IMR-90 (cell line): Measurements from ENCODE around the gene RPS3A. TPM values are rescaled to one million over a fixed set of nuclear protein-coding genes. Genes with fewer than 3 reads are reported as not detected.

Experiments used
- ATAC-seq: fragments of 200-7000 bp; cut with Tn5 transposase; 2 replicates; pipeline ENCODE4 v1.9.1; 2020; ENCODE audit warnings: low read depth, mild to moderate bottlenecking, moderate library complexity
- BruUV-seq: library from RNA; stranded (reverse); fragments of 400-500 nt; replicated peaks from 2 replicates; lab custom pipeline; 2021; lab: Mats Ljungman, UMichigan
- CTCF ChIA-PET: fragments of 300-600 bp; formaldehyde crosslinking; extraction: SDS; loops from one replicate; lab custom pipeline; 2021; ENCODE audit warnings: antibody characterized with exemption; lab: Yijun Ruan, JAX
- POLR2A ChIA-PET: fragments of 300-600 bp; sonication (Branson Sonifier 250); formaldehyde crosslinking; loops from one replicate; lab custom pipeline; 2022; ENCODE audit warnings: antibody characterized with exemption; ENCODE audit not compliant: unreplicated experiment; lab: Charles Lee
- DNase-seq: peaks from one replicate; pipeline ENCODE4 v3.0.0; 2013
- H2AFZ ChIP-seq: replicated peaks from 2 replicates; pipeline ENCODE3; 2013; ENCODE audit warnings: low read length, mild to moderate bottlenecking; ENCODE audit not compliant: poor library complexity
- H2AK5ac ChIP-seq: 2 replicates; pipeline ENCODE4 v1.6.1; 2013; ENCODE audit warnings: low read depth, low read length, inconsistent platforms
- H2AK9ac ChIP-seq: replicated peaks from 2 replicates; pipeline ENCODE3; 2013; ENCODE audit warnings: mild to moderate bottlenecking, low read depth, low read length, moderate library complexity; ENCODE audit not compliant: poor library complexity
- H2BK120ac ChIP-seq: 2 replicates; pipeline ENCODE4 v1.6.1; 2013; ENCODE audit warnings: low read depth, low read length, inconsistent platforms
- H2BK15ac ChIP-seq: 3 replicates; pipeline ENCODE4 v1.6.1; 2013; ENCODE audit warnings: low read depth, low read length, inconsistent platforms
- H2BK20ac ChIP-seq: 2 replicates; pipeline ENCODE4 v1.6.1; 2013; ENCODE audit warnings: low read depth, mild to moderate bottlenecking, inconsistent platforms, low read length, moderate library complexity
- H2BK5ac ChIP-seq: 2 replicates; pipeline ENCODE4 v1.6.1; 2013; ENCODE audit warnings: mild to moderate bottlenecking, low read depth, low read length, inconsistent platforms; ENCODE audit not compliant: poor library complexity, severe bottlenecking
- H3K14ac ChIP-seq: replicated peaks from 2 replicates; pipeline ENCODE4 v1.6.1; 2013; ENCODE audit warnings: low read depth, low read length, inconsistent platforms
- H3K18ac ChIP-seq: 2 replicates; pipeline ENCODE4 v1.6.1; 2013; ENCODE audit warnings: low read depth, low read length, control low read depth
- H3K23ac ChIP-seq: 2 replicates; pipeline ENCODE4 v1.6.1; 2013; ENCODE audit warnings: low read depth, low read length, inconsistent platforms
- H3K27ac ChIP-seq: 2 replicates; pipeline ENCODE4 v1.5.1; 2013; ENCODE audit warnings: mild to moderate bottlenecking, control low read depth, low read length; ENCODE audit not compliant: insufficient read depth
- H3K27me3 ChIP-seq: 2 replicates; pipeline ENCODE4 v1.6.1; 2013; ENCODE audit warnings: low read length; ENCODE audit not compliant: control insufficient read depth, insufficient read depth
- H3K36me3 ChIP-seq: 2 replicates; pipeline ENCODE4 v1.6.1; 2013; ENCODE audit warnings: low read length, mixed read lengths; ENCODE audit not compliant: control insufficient read depth, insufficient read depth
- H3K4ac ChIP-seq: 2 replicates; pipeline ENCODE4 v1.6.1; 2013; ENCODE audit warnings: low read depth, low read length, inconsistent platforms
- H3K4me1 ChIP-seq: 2 replicates; pipeline ENCODE4 v1.6.1; 2013; ENCODE audit warnings: low read length, mixed read lengths; ENCODE audit not compliant: control insufficient read depth, insufficient read depth
- H3K4me2 ChIP-seq: 2 replicates; pipeline ENCODE4 v1.6.1; 2013; ENCODE audit warnings: low read depth, mild to moderate bottlenecking, control low read depth, low read length, moderate library complexity
- H3K4me3 ChIP-seq: 2 replicates; pipeline ENCODE4 v1.5.1; 2013; ENCODE audit warnings: low read depth, mild to moderate bottlenecking, control low read depth, low read length, moderate library complexity; ENCODE audit not compliant: insufficient read depth
- H3K56ac ChIP-seq: 2 replicates; pipeline ENCODE4 v1.6.1; 2013; ENCODE audit warnings: low read length, inconsistent platforms; ENCODE audit not compliant: insufficient read depth; ENCODE audit errors: extremely low read depth
- H3K79me1 ChIP-seq, 2 experiments: 2 replicates each; pipeline ENCODE4 v1.6.1; 2013; ENCODE audit warnings: low read length in 2 of 2, inconsistent platforms in 1 of 2, low read depth in 1 of 2
- H3K9ac ChIP-seq: 2 replicates; pipeline ENCODE4 v1.6.1; 2013; ENCODE audit warnings: low read depth, low read length, control low read depth
- H3K9me1 ChIP-seq: 2 replicates; pipeline ENCODE4 v1.6.1; 2013; ENCODE audit warnings: low read length, inconsistent platforms; ENCODE audit not compliant: insufficient read depth
- H3K9me3 ChIP-seq: 2 replicates; pipeline ENCODE4 v1.6.1; 2013; ENCODE audit warnings: low read length; ENCODE audit not compliant: control insufficient read depth, insufficient read depth
- H4K20me1 ChIP-seq: 2 replicates; pipeline ENCODE4 v1.6.1; 2013; ENCODE audit warnings: low read length, inconsistent platforms; ENCODE audit not compliant: insufficient read depth
- H4K5ac ChIP-seq: 2 replicates; pipeline ENCODE4 v1.6.1; 2013; ENCODE audit warnings: mild to moderate bottlenecking, low read depth, low read length, control low read depth
- H4K8ac ChIP-seq, 2 experiments: 2 replicates each; pipeline ENCODE4 v1.6.1; 2013; ENCODE audit warnings: low read depth in 2 of 2, low read length in 2 of 2, control low read depth in 1 of 2, inconsistent platforms in 1 of 2
- H4K91ac ChIP-seq: 2 replicates; pipeline ENCODE4 v1.6.1; 2013; ENCODE audit warnings: low read depth, low read length, inconsistent platforms; ENCODE audit not compliant: insufficient read depth
- BHLHE40 ChIP-seq: fragments of 150-350 bp; IDR thresholded peaks from 2 replicates; pipeline ENCODE4 v1.6.1; 2016; ENCODE audit warnings: mild to moderate bottlenecking, low read depth, low read length
- CEBPB ChIP-seq: IDR thresholded peaks from 2 replicates; pipeline ENCODE4 v1.6.1; 2012; ENCODE audit warnings: low read depth, low read length, improper control_type of control experiment
- CHD1 ChIP-seq: IDR thresholded peaks from 2 replicates; pipeline ENCODE4 v1.6.1; 2012; ENCODE audit warnings: low read depth, low read length, improper control_type of control experiment
- CTCF ChIP-seq: conservative IDR thresholded peaks from 2 replicates; pipeline ENCODE4 v1.5.1; 2012; ENCODE audit warnings: mild to moderate bottlenecking, low read depth, low read length, improper control_type of control experiment
- ELK1 ChIP-seq: fragments of 150-350 bp; IDR thresholded peaks from 2 replicates; pipeline ENCODE4 v1.6.1; 2016; ENCODE audit warnings: low read depth, mild to moderate bottlenecking, low read length, moderate library complexity, borderline replicate concordance
- FOS ChIP-seq: fragments of 150-350 bp; IDR thresholded peaks from 2 replicates; pipeline ENCODE4 v1.6.1; 2016; ENCODE audit warnings: low read depth, low read length
- MAFK ChIP-seq: IDR thresholded peaks from 2 replicates; pipeline ENCODE4 v1.6.1; 2012; ENCODE audit warnings: low read depth, low read length, improper control_type of control experiment
- MXI1 ChIP-seq: IDR thresholded peaks from 2 replicates; pipeline ENCODE4 v1.6.1; 2012; ENCODE audit warnings: low read depth, mild to moderate bottlenecking, low read length, moderate library complexity, borderline replicate concordance
- NFE2L2 ChIP-seq: fragments of 150-350 bp; IDR thresholded peaks from 2 replicates; pipeline ENCODE4 v1.6.1; 2016; ENCODE audit warnings: low read depth, mild to moderate bottlenecking, low read length
- RAD21 ChIP-seq: IDR thresholded peaks from 2 replicates; pipeline ENCODE4 v1.6.1; 2012; ENCODE audit warnings: low read length, improper control_type of control experiment
- RCOR1 ChIP-seq: IDR thresholded peaks from 2 replicates; pipeline ENCODE4 v1.6.1; 2012; ENCODE audit warnings: mild to moderate bottlenecking, low read length, improper control_type of control experiment; ENCODE audit not compliant: insufficient replicate concordance
- RFX5 ChIP-seq: IDR thresholded peaks from 2 replicates; pipeline ENCODE4 v1.8.0; 2012; ENCODE audit warnings: low read depth, mild to moderate bottlenecking, low read length, moderate library complexity
- SMC3 ChIP-seq: fragments of 150-350 bp; IDR thresholded peaks from 2 replicates; pipeline ENCODE4 v1.6.1; 2016; ENCODE audit warnings: low read depth, mild to moderate bottlenecking, antibody characterized with exemption, low read length, moderate library complexity
- WGBS, 2 experiments: methylation state at CpG; one replicate each; pipeline versions ENCODE4 v1.1.5 to v1.1.7; 2013; ENCODE audit warnings: missing lambda C conversion rate in 2 of 2; ENCODE audit not compliant: insufficient read length in 1 of 2; ENCODE audit errors: extremely low coverage in 2 of 2; 5-methylcytosine and 5-hydroxymethylcytosine counted together
- dilution Hi-C: fragments of 300-500 bp; cut with HindIII; formaldehyde crosslinking; loops from one replicate; pipeline ENCODE4 v1.14.3; 2018; ENCODE audit warnings: low sequenced_read_pairs; ENCODE audit not compliant: unreplicated experiment
- in situ Hi-C: fragments of 300-500 bp; cut with MboI; formaldehyde crosslinking; loops from 3 replicates; pipeline ENCODE4 v1.14.3; 2019; ENCODE audit warnings: low sequenced_read_pairs, inconsistent platforms, mixed read lengths
- intact Hi-C: fragments of 100-400 bp; cut with micrococcal nuclease; formaldehyde crosslinking; loops from 2 replicates; pipeline ENCODE4 v1.10.0; 2022
- polyA plus RNA-seq, 3 experiments: library from polyadenylated mRNA; depleted of rRNA; stranded (reverse); fragments of >200 nt; gene quantifications; 2 replicates each; pipeline ENCODE4 v1.2.3, GENCODE V29; 2012; ENCODE audit warnings: low replicate concordance in 1 of 3
- total RNA-seq: library from RNA; depleted of rRNA; stranded (reverse); fragments of >200 nt; gene quantifications from 2 replicates; pipeline ENCODE4 v1.2.3, GENCODE V29; 2012

RPS3A gene
- total and polyA plus RNA-seq, 2 of the 4 experiments (the other 2 are of a cell fraction): 1,618 to 1,729 TPM

GRCh38 chr4:151152028-151152427 lies 52.6 kb downstream of the RPS3A start:
- Histone ChIP-seq H2BK15ac (no peak overlapping the region), H3K4ac (no peak overlapping the region), H3K18ac (no peak overlapping the region), H2AFZ (no peak overlapping the region), H4K8ac (no peak overlapping the region), H3K9ac (no peak overlapping the region), H3K9me1 (no peaks in the 10 kb centered on the region), H3K9me3 (no peaks in the 10 kb centered on the region), H2AK5ac (no peak overlapping the region), H3K56ac (no peak overlapping the region), H3K27ac (no peak overlapping the region), H3K27me3 (no peaks in the 10 kb centered on the region), H3K79me1 (no peaks in the 10 kb centered on the region), H2BK20ac (no peak overlapping the region), H4K20me1 (no peaks in the 10 kb centered on the region), H3K4me1 (no peaks in the 10 kb centered on the region), H2AK9ac (no peak overlapping the region), H3K4me3 (no peak overlapping the region), H3K14ac (no peak overlapping the region), H2BK120ac (no peak overlapping the region), H2BK5ac (no peak overlapping the region), H3K36me3 (0 out of 2 replicates have a peak, but pooled peaks cover 1% of the 10 kb centered on the region), H3K23ac (no peak overlapping the region), H4K91ac (no peak overlapping the region), H3K4me2 (no peak overlapping the region), H4K5ac (no peak overlapping the region)
- CTCF ChIA-PET: interaction anchor here (0.7 kb wide), 1 partner anchor 33 kb away, joined by 3 read pairs; no protein-coding TSS in a partner anchor
- BruUV-seq: no TSS peak
- dilution Hi-C loops (no loop called here), in situ Hi-C loops (no loop called here), intact Hi-C loops (no loop called here)
- ATAC-seq (no peak), DNase-seq (no peak)
- TF ChIP-seq CTCF (no peak), CHD1 (no peak), ELK1 (no peak), RAD21 (no peak), NFE2L2 (no peak), MAFK (no peak), FOS (no peak), SMC3 (no peak), MXI1 (no peak), RFX5 (no peak), RCOR1 (no peak), CEBPB (no peak), BHLHE40 (no peak)
- POLR2A ChIA-PET: no interaction called here
- WGBS, 2 experiments: no CpG with 5 or more reads among the region's 1 CpG
